GM19455 (cell line): ENCODE results near the gene HOXC6.

Experiments
- ATAC-seq: cut with Tn5 transposase; IDR thresholded peaks from one replicate; pipeline ENCODE4 v1.9.1; 2021; ENCODE audit not compliant: unreplicated experiment

HOXC6 gene

GRCh38 chr12:54025499-54026405 is 2.5 kb upstream of the HOXC6 start:
- no peak for ATAC-seq

GRCh38 chr12:54026640-54027441 is 1.4 kb upstream of the HOXC6 start:
- no peak for ATAC-seq

- no peak for ATAC-seq
Observed at GRCh38 chr12:54027442-54027786, 826 bp upstream of the HOXC6 start.

GRCh38 chr12:54029529-54030441 is 1.5 kb downstream of the HOXC6 start:
- ATAC-seq: no peak

GRCh38 chr12:54030442-54030801 is 2.2 kb downstream of the HOXC6 start:
- ATAC-seq: no peak

GRCh38 chr12:54030889-54031471 is 2.7 kb downstream of the HOXC6 start:
- ATAC-seq: no peak

- ATAC-seq: no peak
Observed at GRCh38 chr12:54031480-54031879, 3.2 kb downstream of the HOXC6 start.

GRCh38 chr12:54032086-54032619 is 3.9 kb downstream of the HOXC6 start:
- no peak for ATAC-seq

GRCh38 chr12:54032627-54033100 is 4.4 kb downstream of the HOXC6 start, which contains the start of gene HOXC5:
HOXC5 (plus strand) TSS chr12:54033050; CDS start chr12:54033123, 73 bp downstream.
- no peak for ATAC-seq

- ATAC-seq: no peak
Observed at GRCh38 chr12:54033106-54033979, 5.1 kb downstream of the HOXC6 start.

GRCh38 chr12:54033980-54034784 is 5.9 kb downstream of the HOXC6 start:
- ATAC-seq: no peak

- ATAC-seq: no peak
Observed at GRCh38 chr12:54034785-54035310, 6.6 kb downstream of the HOXC6 start.

- ATAC-seq: no peak
Observed at GRCh38 chr12:54035568-54036264, 7.5 kb downstream of the HOXC6 start.

- no peak for ATAC-seq
Observed at GRCh38 chr12:54036620-54037359, 8.6 kb downstream of the HOXC6 start.

- no peak for ATAC-seq
Observed at GRCh38 chr12:54037360-54038283, 9.4 kb downstream of the HOXC6 start.
